HUDEP-2 (cell line): Measurements from ENCODE around the gene LCMT1.
"Not testable (repeated sequence)": the region's sequence is repeated elsewhere in the genome, so short reads cannot be mapped to it uniquely, and the experiment has no call there.

ENCODE experiments used
- DNase-seq, 76 experiments: peaks; one replicate each; lab custom pipeline; 2025; ENCODE audit not compliant: unreplicated experiment in 76 of 76; lab: John Stamatoyannopoulos, UW

LCMT1 gene

DNA sequence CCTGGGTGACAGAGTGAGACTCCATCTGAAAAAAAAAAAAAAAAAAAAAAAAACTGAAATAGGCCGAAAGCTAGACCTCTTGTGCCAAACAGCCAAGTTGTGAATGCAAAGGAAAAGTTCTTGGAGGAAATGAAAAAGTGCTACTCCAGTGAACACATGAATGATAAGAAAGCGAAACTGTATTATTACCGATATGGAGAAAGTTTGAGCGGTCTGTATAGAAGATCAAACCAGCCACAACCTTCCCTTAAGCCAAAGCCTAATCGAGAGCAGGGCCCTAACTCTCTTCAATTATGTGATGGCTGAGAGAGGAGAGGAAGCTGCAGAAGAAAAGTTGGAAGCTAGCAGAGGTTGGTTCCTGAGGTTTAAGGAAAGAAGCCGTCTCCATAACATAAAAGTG, 69.7 kb downstream of the LCMT1 start:
- not testable (repeated sequence) for DNase-seq

- DNase-seq, result no peak
These were observed 73.2 kb downstream of the LCMT1 start for GRCh38 chr16:25184771-25185170.

- no peak for DNase-seq
These were observed 75.9 kb downstream of the LCMT1 start for GRCh38 chr16:25187491-25187795.

GRCh38 chr16:25189305-25189704, 77.8 kb downstream of the LCMT1 start:
- DNase-seq, result no peak

DNA sequence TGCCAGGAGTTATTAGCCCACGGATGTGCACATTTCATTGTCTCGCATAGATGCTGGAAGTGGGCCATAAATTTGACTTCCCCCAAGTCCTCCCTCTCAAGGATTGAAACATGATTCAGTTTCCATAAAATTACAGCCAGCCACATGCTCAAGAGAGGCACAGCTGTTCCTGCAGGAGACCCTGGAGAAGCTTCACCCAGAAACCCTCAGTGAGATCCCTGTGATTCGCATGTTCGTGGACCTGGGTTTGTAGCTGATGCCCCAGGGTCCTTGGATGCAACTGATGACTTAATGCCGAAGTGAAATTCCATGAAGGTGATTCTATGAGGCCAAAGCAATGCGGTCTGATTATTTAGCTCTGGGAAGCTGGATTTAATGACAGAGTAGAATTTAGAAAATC, 80.6 kb downstream of the LCMT1 start:
- DNase-seq, result no peak

DNA sequence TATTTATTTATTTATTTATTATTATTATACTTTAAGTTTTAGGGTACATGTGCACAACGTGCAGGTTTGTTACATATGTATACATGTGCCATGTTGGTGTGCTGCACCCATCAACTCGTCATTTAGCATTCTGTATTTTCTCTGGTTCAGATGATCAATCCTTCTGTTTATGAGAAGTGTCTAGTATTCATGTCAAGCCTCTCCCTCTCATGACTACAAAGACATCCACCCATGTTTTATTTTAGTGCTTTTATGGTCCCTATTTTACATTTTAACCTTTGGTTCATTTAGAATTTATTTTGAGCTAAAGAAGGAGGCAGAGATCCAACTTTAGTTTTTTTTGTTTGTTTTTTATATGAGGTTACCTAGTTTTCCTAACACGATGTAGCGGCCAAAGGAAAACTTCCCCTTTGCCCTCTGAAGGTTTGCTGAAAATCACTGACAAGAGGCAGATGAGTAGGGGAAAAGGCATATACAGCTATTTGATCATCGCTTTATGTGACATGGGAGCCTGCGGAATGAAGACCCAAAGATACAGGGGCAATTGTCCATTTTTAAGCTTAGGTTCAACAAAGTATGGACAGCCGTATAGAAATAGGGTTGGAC, 82.8 kb downstream of the LCMT1 start:
- DNase-seq, result no peak

DNA sequence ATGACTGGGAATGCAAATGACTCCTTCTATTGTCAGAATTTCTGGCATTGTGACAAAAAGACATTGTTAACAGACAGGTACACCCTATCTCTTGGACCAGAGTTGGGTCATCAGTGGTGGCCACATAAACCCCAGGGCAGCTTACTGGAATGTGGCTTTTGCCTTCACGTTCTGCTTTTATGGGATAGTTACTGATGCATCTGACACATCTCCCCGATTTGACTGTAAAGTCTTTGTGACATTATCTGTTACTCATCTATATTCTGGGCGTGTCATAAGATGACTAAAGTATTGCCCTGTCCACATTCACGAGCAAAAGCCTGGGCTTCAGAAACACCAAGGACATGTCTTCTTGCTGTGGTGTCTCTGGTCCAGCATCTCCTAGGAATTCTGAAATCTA, 86.5 kb downstream of the LCMT1 start:
- no peak for DNase-seq

- no peak for DNase-seq
These were observed 87.9 kb downstream of the LCMT1 start for GRCh38 chr16:25199457-25199856.

DNA sequence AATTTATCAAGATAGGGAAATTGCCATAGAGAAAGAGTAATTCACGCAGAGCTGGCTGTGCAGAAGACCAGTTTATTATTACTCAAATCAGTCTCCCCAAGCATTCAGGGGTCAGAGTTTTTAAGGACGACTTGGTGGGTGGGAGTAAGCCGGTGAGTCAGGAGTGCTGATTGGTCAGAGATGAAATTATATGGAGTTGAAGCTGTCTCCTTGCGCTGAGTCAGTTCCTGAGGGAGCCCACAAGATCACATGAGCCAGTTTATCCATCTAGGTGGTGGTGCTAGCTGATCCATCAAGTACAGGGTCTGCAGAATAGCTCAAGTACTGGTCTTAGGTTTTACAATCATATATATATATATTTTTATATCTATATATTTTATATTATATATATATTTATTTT, 99.2 kb downstream of the LCMT1 start:
- DNase-seq, result peak in 27 of 76 experiments; percentile 3 to 60 (median 16)

- no peak for DNase-seq
These were observed 101.1 kb downstream of the LCMT1 start for GRCh38 chr16:25212636-25213035.

- DNase-seq, result peak in 3 of 76 experiments; percentile 7 to 20 (median 12)
These were observed 102.3 kb downstream of the LCMT1 start for GRCh38 chr16:25213709-25214397.

- no peak for DNase-seq
These were observed 105.6 kb downstream of the LCMT1 start for GRCh38 chr16:25217112-25217511.

DNA sequence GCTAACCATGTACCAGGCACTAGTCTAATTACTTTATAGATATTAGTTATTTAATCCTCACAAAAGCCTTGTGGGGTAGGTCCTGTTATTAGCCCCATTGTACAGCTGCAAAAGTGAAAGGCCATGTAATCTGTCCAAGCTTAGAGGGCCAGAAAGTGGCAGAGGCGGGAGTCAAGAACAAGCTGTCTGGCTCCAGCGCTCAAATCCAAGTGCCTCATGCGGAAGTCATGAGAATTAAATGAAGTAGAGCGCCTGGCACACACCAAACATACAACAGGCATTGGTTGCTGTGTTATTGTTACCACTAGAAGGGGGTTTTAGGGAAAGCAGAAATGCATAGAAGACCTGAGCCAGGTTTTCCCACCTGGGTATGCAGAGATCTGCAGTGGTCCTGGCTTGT, 106.4 kb downstream of the LCMT1 start:
- no peak for DNase-seq

DNA sequence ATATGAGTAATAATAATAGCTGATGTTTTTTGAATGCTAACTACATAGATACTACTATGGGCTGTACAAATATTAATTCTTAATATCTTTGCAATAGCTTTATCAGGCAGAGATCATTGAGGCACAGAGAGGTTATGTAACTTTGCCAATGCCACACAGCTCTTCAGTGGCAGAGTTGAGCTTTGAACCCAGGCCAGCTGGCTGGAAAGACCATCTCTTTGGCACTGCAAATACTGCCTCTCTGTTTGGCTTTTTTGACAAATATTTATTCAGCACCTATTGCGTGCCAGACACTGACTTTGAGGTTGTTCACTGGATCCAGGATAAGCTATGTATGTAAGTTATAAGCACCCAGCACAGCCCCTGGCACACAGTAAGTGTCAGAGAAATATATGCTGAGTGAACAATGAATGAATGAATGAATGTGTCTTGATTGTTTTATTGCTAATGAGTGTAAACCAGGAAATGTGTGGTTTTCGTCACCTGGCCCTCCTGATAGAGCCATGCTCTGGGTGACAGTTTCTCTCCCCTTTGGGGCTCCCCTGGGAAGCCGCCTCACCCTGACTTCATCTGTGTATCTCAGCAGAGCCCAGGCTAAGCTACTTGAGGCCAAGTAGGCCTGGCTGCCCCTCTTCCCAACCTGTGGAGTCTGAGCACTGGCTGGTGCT, 107.7 kb downstream of the LCMT1 start:
- DNase-seq, result no peak

DNA sequence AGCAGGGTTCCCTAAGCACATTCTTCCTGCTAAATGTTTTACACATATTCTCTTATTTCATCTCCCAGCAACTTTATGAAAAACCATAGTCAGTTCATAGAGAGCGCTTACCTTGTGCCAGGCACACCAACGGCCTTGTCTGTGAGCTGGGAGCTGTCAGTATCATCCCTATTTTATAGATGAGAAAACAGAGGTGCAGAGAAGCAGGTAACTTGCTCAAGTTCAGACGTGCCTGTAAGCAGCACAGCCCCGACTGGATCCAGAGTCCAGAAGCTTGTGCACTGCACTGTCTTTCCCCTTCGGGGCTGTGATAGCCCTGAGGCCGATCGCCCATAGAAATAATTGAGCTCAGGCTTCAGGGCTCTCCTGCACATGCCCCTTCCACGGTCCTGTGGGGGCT, 111.4 kb downstream of the LCMT1 start:
- DNase-seq, result no peak

GRCh38 chr16:25223964-25224363, 112.4 kb downstream of the LCMT1 start:
- DNase-seq, result no peak

DNA sequence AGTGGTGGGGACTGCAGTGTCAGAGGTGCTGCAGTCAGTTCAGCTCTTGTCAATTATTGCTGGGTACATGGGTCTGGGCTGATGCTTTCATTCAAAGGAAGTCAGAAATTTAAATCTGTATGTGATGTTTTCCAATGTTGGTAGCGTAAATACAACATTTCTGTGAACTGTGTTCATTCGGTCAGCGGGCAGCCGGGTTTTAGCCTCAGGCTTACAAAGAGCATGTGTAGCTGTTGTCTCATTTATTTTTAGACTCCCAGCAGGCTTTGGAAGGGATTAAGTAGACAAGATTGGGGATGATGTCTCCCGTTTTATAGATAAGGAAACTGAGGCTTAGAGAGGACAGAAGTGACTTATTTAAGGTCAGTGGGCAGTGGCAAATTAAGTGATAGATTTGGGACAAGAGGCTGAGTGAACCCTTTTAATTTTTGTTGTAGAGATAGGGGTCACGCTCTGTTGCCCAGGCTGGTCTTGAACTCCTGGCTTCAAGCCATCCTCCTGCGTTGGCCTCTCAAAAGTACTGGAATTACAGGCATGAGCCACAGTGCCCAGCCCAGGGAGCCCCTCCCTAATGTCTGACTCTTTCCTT, 113.3 kb downstream of the LCMT1 start:
- no peak for DNase-seq
